ENCODE measurements around the gene CCNF.

The CCNF gene

GRCh38 chr16:2457267-2457666 lies 28.0 kb downstream of the CCNF start:
- no peak for DNase-seq (ENCODE audit: low read depth)

DNA sequence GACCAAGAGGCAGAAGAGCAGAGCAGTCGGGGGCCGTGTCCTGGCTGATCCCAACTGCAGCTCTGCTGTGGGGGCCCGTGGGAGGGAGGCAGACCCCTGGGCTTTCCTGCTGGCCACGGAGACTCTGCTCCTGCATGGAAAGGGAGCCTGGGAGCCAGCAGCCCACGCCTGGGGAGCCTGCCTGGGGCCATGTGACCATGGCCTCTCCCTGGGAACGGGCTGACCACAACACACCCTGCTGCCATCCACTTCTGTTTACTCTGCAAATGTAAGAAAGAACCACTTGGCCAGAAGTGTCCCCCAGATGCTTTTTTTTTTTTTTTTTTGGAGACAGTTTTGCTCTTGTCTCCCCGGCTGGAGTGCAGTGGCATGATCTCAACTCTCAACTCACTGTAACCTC lies 28.7 kb downstream of the CCNF start:
- DNase-seq (ENCODE audit: low read depth): no peak

DNA sequence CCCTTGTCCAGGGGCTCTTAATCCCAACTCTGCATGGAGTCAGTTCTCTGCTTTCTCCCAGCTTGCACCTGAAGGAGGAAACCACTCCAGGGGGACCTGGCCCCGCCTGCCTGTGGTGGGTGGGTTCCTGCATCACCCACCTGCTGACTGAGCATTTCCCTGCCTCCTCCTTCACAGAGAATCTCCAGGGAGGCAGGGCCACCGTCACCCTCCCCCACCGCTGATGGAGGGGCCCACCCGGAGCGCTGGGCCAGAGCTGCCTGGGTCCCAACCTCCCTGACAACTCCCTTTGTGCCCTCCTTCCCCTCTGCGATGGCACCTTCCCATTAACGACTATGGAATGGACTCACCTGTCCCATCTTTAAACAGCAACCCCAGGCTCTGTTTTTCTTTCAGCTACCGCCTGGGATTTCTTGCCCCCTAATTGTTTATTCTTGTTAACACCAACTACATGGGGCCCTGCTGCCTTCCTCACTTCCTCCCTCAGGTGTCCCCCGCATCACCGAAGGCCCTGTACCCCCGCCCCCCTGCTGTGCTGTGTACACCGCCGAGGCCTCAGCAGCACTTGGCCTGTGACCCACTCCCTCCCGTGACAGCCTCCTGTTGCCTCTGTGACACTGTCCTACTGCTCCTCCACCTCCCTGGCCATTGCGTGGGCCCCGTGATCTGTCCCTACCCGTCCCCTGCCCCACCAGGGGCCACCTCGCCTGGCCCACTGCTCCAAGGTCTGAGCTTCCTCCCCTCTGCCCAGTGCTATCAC lies 29.8 kb downstream of the CCNF start:
- no peak for DNase-seq (ENCODE audit: low read depth)

DNA sequence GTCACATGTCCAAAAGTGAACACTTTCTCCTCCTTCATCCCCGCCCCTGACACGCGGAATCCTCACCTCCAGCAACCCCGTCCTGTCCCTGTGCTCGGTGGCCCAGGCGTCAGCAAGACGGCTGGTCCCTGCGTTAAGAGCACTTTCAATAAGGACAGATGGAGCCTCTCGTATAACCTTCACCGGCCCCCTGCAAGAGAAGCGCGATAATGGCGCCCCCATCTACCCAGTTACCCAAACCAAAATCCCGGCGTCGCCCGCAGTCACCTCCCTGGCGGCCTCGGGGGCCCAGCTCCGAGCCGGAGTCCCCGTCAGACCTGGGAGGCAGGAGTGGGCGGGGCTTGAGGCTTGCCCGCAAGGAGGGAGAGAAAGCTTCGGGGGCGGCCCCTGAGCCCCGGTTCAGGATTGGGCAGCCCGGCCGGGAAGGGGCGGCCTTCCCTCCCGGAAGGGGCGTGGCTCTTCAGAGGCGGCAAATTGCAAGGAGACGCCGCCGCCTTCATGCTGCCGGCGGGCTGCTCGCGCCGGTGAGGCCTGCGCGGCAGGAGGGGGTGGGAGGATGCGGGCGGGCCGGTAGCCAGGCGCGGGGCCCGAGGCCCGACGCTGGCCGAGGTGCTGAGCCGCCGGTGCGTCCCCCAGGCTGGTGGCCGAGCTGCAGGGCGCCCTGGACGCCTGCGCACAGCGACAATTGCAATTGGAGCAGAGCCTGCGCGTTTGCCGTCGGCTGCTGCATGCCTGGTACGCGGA lies 30.6 kb downstream of the CCNF start, which contains the start of gene TEDC2:
TSS of gene TEDC2 (plus strand) at position 463 of the 744 bp plus-strand sequence. CDS start at position 499, 36 bp downstream.
- peak; percentile 95 for DNase-seq (ENCODE audit: low read depth)

DNA sequence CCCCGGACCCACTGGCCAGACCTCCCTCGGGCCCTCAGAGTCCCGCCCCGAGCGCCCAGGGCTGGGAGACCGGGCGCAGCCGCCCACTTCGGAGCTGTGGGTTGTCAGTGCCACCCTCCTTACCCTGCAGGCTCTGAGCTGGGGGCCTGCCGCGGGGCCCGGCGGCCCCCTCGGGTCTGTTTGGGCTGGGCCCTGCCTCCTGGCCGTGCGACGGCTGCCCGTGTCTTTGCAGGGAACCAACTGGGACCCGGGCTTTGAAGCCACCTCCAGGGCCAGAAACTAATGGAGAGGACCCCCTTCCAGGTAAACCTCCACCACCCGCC lies 31.1 kb downstream of the CCNF start:
- no peak for DNase-seq (ENCODE audit: low read depth)

DNA sequence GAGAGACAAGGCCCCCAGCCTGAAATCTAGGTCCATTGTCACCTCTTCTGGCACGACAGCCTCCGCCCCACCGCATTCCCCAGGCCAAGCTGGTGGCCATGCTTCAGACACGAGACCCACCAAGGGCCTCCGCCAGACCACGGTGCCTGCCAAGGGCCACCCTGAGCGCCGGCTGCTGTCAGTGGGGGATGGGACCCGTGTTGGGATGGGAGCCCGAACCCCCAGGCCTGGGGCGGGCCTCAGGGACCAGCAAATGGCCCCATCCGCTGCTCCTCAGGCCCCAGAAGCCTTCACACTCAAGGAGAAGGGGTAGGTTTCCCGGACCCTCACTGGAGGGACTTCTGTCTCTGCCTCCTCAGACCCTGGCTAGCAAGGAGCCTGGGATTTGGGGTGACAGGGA lies 31.7 kb downstream of the CCNF start:
- DNase-seq (ENCODE audit: low read depth): no peak

DNA sequence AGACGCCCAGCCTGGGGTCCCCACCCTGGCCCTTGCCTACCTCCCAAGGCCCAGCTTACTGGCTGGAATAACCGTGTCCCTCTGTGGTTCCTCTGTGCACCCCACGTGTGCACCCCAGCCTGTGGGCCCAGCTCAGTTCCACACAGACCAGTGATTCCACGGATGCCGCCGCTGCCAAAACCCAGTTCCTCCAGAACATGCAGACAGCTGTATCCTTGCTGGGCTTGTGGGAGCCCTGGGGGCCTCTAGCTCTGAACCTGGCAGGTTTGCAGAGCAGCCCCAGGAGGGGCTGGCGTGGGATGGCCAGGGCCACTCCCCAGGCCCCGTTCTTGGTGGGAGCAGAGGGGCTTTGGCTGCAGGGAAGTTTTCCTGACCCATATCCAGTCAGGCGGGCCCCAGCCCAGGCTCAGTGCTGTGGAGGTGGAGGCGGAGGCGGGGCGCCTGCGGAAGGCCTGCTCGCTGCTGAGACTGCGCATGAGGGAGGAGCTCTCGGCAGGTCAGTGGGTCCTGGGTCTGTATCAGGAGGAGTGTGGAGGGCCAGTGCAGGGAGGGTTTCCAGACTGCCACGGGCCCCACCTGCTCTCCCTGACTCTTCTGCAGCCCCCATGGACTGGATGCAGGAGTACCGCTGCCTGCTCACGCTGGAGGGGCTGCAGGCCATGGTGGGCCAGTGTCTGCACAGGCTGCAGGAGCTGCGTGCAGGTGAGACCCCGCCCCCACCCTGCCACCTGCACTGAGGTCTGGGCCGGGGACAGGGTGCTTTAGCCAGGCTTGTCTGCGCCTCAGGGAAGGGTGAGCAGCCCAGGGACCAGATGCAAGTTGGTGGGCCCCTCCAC lies 33.0 kb downstream of the CCNF start:
- no peak for DNase-seq (ENCODE audit: low read depth)

DNA sequence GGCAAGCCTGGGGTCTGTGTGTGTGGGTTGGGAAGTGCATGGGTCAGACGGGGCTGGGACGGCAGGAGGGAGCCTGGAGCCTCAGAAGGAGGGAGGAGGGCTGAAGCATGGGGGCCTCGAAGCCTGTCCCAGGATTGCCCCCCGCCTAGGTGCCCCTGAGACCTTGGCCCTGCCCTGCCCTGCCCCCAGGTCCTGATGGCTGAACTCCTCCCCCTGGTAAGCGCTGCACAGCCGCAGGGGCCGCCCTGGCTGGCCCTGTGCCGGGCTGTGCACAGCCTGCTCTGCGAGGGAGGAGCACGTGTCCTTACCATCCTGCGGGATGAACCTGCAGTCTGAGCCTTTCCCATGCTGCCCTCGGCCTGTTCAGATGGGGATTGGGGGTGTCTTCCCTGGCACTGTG lies 35.1 kb downstream of the CCNF start:
- no peak for DNase-seq (ENCODE audit: low read depth)

DNA sequence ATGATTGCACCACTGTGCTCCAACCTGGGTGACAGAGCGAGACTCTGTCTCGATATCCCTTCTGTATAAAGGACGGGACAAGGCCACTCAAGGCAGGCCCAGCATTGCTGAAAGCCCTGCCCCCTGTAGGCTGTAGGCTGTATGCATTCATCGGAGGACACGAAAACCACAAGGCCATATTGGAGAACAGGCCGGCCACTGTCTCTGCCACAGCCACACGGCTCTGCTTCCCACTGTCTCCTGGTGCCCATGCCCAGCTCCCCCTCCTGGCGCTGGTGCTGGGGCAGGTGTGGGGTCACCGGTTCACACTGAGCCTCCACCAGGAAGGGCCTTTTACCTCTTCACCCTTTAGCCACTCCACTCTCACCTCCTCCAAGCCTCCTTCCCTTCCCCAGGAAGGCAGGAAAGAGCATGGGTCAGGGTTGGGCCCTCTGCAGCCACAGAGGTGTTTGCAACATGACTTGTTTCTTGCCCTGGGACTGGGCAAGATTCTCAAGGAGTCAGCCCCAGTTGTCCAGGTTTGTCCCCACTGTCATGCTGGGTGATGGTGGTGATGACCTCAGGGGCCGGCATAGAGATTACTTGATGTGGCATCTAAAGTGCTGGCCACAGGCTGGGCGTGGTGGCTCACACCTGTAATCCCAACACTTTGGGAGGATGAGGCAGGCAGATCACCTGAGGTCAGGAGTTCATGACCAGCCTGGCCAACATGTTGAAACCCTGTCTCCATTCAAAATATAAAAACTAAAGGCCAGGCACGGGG lies 36.6 kb downstream of the CCNF start:
- DNase-seq (ENCODE audit: low read depth): no peak

DNA sequence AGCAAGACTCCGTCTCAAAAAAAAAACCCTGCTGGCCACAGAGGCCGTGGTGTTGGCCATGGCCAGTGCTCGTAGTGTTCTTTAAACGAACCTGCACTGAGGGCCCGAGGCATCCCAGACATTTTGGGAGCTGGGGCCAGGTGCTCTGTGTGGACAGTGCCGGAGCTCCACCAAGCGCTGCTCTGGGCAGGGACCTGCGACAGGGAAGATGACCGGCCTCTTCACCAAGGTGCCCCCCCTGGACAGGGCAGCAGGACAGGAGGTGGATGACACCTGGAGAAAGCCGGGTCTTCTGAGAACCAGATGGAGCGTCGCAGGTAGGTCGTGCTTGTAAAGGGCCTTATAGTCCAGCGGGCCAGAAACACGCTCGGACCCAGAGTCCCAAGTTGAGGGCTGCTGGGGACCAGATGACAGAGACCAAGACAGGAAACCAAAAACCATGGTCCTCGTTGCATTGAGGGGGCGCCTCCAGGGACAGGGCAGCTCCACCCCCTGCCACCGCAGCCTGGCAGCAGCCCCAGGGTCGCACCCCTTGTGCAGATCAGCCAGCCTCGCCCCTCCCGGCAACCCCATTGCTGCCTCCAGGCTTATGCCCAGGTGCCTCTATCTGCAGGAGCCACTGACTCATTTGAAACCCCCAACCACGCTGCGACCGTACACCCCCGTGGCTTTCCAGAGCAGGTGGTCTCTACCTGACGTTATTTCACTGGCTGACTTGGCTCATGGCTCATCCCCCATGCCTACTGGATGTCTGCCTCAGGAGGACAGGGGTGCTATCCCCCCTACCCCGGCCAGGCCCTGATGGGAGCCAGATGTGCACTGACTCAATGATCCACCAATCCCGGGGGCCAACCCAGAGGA lies 37.6 kb downstream of the CCNF start:
- DNase-seq (ENCODE audit: low read depth): no peak

DNA sequence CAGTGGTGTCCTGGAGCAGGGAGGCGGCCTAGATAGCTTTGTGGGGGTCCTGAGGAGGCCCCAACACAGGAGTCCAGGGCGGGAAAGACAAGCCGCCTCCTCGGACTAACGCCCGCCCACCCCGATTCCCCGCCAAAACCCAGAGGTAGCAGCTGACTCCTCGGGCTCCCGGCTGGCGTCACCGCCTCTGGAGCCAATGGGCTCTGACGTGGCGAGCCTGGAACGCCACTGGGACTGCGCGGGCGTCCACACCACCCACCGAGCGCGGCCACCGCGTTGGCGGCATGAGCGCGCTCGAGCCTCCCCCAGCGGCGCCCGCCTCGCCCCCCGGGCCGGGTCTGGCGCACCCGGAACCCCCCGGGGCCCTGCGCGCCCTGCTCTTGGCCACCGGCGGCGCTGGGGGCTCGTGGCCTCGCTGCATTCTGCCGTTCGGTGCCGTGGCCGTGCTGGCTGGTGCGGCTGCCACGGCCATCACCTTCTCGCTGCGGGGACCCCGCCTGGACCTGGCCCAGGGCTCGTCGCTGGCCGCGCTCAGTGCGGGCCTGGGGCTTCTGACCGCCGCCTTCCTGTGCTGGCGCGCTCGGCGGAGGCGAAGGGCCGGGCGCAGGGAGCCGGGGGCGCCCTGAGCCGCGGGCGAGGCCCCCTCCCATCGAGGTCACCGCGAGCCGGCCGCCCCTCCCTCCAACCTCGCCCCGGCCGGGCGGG lies 38.4 kb downstream of the CCNF start:
- DNase-seq (ENCODE audit: low read depth): no peak

- no peak for DNase-seq (ENCODE audit: low read depth)
Observed at GRCh38 chr16:2468233-2468724, 39.0 kb downstream of the CCNF start.

GRCh38 chr16:2468725-2469398 lies 39.6 kb downstream of the CCNF start:
- no peak for DNase-seq (ENCODE audit: low read depth)

DNA sequence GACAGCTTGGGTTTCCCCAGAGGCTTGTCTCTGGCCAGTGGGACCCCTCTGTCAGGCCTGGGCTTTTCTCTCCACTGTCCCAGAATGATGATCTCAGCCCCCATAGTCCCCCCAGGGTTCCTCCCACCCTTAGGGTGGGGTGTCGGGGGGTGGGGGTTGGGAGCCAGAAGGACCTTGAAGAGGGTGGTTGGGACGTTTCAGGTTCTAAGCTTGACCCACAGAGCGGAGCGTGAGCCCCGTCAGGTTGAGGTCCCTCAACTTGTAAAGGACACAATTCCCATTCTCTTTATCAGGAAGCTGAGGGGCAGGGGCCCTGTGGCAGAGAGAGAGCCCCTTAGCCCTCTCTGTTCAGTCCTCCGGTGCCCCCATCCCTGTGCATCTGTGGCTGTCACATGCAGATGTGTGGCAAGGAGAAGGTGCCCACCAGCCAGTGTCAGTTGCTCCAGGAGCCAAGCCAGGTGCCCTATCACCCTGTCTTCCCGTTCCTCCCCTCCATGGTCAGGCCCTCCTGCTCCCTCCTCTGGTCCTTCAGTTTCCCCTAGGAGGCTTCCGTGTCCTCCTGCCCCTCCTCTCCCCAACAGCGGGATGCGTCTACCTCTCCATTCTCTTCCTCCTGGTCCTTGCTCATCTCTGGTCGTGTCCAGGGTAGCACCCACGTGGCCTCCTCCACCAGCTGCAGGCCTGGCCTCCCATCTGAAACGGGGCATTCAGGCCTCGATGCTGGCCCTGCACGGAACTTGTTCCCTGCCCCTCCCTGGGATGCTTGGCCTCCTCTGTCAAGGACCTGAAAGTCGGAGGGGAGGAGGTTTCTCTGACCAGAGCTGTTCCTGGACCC lies 40.4 kb downstream of the CCNF start:
- no peak for DNase-seq (ENCODE audit: low read depth)

- no peak for DNase-seq (ENCODE audit: low read depth)
Observed at GRCh38 chr16:2470234-2470601, 41.0 kb downstream of the CCNF start.

DNA sequence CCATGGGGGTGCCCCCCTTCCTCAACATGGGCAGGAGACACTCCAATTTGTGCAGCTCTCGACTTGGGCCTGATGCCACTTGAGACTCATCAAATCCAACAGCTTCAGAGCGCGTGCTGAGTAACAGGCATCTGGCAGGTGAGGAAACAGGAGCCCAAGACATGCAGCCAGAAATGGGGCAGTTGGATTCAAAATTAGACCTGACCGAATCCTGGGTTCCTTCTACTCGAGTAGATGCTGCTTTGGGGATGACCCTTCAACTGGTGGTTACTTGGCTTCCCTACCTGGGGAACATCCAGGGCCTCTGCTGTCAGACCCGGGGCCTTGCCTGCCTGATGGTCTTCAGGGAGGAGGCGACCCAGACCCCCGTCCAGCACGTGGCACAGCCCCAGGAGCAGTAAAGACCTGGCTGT lies 41.4 kb downstream of the CCNF start:
- DNase-seq (ENCODE audit: low read depth): no peak

GRCh38 chr16:2471016-2471652 lies 41.9 kb downstream of the CCNF start, which contains the start of gene NTN3:
TSS of gene NTN3 (plus strand) at chr16:2471297. CDS start at chr16:2471702, 405 bp downstream.
- DNase-seq (ENCODE audit: low read depth): no peak
